Ammon's horn (tissue), 1 donor: Measurements from ENCODE around the gene DCAF11.

Experiments
- DNase-seq: peaks from one replicate; pipeline ENCODE4 v3.0.0-alpha.2; 2016; ENCODE audit warnings: low spot score

DCAF11 gene

DNA sequence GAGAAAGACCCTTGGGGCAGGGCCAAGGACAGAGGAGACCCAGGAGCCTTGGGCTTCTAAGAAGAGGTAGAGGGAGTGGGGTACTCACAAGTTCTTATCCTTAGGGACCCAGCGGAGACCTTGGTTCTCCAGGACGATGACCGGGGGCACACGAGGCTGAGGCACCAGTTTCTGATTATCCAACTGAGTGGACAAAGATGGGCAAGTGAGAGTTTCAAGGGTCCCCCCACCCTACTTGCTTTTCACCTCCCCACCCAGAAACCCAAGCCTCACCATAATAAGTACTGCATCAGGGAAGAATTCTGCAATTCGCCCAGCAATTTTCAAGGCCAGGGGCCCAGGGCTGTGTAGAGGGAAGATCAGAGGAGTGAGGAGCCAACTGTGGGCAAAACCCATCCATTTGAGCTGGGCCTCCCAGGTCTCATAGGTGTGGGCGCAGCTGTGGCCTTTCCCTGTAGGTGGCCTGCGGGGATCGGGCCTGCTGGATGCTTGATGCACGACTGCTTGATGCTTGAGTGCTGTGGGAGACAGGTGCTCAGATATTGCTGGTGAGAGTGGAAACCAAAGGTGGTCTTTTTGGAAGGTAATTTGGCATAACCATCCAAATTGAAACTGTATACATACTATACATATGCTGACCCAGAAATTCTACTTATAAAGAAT lies 24.8 kb downstream of the DCAF11 start:
- no peak for DNase-seq

DNA sequence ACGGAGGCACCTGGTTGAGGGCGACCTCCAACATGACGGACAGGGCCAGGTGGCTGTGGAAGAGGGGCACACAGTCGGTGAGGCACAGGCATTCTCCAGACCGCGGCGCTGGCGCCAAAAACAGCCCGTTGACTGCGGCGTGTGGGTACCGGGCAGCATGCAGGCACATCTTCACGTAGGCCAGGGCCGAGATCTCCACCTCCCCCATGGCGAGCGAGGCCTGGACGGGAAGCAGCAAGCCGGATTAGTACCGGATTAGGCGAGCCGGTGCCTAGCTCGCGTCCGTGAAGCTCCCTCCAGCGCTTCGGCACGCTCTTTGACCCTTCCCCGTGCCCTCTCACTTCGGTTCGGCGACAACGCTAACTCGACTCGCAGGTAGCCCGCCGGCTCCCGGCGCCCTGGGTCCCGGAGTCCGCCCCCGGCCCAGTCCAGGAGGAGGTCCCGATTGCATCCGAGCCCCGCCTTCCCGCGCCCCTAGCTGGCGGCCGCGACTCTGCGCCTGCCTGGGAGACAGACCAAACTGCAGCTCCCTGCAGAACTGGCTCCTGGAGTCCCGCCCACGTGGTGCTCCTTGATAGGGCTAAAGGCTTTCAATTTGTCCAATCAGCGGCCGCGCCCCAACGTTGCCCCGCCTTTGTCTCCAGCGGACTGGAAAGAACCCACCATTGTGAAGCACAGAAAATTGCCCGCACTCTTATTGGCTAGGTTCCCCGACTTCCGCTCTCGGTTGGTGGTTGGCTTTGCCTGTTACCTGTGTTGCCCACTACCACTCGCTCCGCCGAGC lies 26.7 kb downstream of the DCAF11 start, which contains the start of gene EMC9:
EMC9 (minus strand) TSS at position 495 of the 784 bp plus-strand sequence; CDS start at position 208, 287 bp downstream.
- peak; percentile 100 for DNase-seq

DNA sequence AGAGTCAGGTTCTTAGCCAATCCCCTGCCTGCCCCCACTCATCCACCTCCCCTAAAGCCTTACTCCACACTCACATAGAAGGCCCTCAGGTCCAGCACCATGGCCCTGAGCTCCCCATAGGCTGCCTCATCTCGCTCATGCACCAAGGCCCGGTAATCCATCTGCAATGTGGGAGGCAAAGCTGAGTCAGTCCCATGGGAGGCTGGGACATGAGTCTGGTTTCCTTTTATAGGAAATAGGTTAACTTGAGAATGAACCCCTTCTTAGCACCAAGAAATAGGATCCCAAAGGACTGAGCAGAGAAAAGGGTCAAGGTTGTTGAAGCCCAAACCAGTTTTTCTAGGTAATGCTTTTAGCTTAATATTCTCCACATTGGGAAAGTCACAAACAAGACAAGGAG lies 28.9 kb downstream of the DCAF11 start:
- no peak for DNase-seq

DNA sequence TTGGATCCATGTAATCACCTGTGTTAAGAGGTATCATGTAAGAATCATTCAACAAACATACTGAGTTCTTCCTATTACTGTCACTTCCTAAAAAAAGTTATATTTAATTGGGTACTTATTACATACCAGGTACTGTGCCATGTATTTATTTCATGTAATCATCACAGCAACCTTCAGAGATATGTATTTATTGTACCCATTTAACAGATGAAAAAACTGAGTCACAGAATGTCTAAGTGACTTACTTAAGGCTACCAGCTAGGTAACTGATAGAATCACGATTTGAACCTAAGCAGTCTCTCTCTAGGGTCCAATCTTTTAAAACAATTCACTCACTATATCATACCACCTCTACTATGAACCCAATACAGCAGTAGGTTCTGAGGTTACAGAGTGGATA lies 29.9 kb downstream of the DCAF11 start:
- DNase-seq: no peak

DNA sequence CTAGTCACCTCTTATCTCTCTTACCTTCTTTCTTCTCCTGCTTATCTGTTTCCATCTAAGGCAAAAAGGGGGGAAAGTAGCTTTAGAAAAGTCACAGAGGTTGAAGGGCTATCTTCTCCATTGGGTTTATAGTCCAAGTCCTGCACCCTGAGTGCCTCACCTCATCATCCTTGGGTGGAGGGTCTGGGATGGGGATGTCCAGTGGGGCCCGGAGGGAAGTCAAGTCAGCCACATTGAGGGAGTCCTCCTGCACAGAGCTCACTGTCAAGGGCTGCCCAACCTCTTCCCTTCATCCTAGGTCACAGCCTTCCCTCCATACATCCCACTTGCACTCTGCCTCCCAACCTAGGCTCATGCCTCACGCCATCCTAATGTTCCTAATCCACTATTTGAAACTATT lies 30.6 kb downstream of the DCAF11 start:
- DNase-seq: no peak

DNA sequence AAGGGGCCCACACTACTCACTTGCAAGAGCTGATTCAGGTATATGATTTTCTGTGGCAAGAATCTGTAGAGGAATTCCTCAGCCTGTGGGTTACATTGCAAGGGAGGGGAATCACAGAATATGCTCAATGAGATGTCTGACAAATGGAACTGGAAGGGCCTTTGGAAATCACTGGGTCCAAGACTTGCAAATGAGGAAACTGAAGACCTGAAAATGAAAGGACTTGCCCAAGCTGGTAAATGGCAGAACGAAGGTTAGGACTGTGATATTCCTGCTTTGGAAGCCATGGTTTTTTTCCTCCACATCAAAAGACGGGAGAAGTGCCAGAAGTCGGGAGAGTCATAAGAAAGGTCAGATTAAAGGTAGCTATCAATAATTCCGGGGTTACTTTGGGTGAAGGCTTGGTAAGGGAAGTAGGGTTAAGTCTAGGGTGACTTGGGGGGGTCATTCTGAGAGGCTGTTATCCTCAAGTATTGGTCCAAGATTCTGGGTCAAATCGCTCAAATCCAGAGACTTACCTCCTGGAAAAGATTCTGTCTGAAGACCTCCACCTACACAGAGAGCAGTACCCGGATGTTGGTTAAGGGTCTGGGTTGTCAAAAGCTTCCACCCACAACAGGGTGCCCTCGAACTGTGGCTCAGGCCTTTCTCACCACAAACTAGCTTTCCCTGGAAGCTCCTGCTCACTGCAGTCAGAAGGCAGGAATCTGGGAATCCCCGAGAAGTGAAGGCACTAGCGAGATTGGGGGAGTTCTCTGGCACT lies 31.3 kb downstream of the DCAF11 start:
- DNase-seq: no peak

DNA sequence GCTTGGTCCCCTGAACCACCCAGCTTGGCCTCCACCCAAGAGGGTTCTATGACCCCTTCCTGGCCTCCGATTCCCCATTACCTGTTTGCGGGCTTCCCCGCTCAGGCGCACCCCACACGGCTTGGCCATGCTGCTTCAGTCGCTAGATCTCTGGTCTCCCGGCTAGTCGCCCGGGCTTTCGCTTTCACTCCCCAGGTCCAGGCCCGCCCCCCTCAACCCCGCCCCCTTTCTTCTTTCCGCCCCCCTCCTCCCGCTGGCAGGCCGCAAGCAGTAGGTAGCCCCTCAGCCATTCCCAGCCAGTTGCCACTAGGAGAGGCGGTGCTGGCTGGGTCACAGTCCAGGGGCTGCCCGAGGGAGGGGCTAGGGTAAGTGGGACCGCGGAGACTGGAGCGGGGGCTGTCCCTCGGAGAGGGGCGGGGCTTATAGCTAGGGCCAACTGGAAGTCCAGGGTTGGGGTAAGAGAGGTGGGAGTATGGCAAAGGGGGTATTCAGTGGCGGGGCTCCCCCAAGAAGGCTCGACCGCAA lies 31.9 kb downstream of the DCAF11 start, which contains the start of gene PSME2:
PSME2 (minus strand) TSS at position 158 of the 525 bp plus-strand sequence; CDS start at position 129, 29 bp downstream.
- peak; percentile 94 for DNase-seq

DNA sequence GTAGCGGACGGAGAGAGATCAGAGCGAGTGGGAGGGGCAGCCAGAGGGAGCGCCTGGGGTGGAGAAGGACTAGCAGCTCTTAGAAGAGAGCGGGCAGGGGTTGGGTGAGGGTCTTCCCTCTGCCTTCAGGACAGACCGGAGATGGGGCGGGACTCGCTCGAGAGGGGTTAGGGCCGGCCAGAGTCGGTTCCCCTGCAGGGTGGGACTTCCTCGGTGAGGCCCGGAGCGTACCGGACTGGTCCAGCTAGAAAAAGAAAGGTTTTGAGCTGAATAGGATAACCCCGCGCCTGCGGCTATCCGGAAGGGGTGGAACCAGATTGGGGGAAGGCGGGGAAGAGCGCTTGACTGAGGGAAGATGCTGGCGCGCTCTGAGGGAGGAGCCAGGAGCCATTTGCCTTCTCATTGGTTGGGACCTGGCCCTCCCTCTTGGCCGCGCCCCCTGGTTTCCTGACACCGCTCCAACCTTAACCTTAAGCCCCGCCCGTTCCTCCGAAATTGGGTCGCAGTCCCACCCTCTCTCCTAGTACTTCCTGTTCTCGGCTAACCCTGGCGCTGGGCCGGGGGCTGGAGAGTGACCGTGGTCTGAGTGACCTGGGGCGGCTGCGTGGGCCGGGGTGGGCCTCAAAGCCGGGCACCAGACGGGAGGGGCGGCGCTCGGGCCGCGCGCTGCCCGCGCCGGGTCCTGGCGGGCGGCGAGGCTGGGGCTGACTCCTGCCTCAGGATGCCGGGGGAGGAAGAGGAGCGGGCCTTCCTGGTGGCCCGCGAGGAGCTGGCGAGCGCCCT lies 32.6 kb downstream of the DCAF11 start, which contains the start of gene RNF31:
RNF31 (plus strand) TSS at position 521 of the 783 bp plus-strand sequence; CDS start at position 722, 201 bp downstream.
- peak; percentile 100 for DNase-seq

DNA sequence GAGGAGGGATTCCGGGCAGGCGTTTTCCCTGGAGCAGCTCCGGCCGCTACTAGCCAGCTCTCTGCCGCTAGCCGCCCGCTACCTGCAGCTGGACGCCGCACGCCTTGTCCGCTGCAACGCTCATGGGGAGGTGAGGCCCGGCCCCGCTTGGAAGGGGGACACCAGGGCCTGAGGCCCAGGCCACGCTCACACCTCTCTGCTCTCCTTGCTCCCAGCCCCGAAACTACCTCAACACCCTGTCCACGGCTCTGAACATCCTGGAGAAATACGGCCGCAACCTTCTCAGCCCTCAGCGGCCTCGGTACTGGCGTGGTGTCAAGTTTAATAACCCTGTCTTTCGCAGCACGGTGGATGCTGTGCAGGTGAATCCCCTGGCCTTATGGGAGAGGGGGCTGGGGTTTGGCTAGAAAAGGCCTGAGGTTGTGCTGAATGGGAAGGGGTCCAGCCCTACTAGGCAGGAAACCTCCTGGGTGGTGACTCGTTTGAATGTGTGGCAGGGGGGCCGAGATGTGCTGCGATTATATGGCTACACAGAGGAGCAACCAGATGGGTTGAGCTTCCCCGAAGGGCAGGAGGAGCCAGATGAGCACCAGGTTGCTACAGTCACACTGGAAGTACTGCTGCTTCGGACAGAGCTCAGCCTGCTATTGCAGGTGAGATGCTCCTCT lies 33.3 kb downstream of the DCAF11 start:
- no peak for DNase-seq

DNA sequence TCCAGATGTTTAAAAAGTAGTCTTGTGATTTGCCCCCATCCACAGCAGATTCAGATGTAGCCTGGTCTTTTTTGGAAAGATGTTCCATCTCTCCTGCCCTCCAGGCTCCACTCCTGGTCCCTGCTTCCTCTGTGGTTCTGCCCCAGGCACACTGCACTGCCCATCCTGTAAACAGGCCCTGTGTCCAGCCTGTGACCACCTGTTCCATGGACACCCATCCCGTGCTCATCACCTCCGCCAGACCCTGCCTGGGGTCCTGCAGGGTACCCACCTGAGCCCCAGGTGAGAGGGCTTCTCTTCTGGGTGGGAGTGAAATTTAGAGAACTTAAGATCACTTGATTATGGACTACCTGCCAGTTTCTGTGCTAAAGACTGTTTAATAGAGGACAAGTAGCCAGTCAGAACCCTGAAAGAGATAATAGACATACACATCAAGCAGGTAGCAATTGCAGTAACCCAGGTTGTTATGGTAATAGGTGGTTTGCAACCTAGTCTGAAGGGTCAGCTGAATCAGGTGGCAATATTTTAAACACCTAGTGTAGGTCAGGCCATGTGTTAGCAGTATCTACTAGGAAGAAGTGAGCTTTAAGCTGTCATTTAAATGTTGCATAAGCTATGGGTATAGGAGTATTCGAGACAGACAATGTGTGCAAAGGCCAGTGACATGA lies 34.9 kb downstream of the DCAF11 start:
- no peak for DNase-seq

DNA sequence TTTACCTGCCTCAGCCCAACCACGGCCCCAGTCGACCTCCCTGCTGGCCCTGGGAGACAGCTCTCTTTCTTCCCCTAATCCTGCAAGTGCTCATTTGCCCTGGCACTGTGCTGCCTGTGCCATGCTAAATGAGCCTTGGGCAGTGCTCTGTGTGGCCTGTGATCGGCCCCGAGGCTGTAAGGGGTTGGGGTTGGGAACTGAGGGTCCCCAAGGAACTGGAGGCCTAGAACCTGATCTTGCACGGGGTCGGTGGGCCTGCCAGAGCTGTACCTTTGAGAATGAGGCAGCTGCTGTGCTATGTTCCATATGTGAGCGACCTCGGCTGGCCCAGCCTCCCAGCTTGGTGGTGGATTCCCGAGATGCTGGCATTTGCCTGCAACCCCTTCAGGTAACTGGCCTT lies 35.5 kb downstream of the DCAF11 start:
- no peak for DNase-seq

DNA sequence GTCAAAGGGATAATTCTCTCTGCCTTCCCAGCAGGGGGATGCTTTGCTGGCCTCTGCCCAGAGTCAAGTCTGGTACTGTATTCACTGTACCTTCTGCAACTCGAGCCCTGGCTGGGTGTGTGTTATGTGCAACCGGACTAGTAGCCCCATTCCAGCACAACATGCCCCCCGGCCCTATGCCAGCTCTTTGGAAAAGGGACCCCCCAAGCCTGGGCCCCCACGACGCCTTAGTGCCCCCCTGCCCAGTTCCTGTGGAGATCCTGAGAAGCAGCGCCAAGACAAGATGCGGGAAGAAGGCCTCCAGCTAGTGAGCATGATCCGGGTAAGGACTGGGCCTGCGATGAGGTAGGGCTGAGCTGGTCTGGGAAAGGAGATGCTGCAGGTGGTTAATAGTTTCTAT lies 36.0 kb downstream of the DCAF11 start:
- no peak for DNase-seq

DNA sequence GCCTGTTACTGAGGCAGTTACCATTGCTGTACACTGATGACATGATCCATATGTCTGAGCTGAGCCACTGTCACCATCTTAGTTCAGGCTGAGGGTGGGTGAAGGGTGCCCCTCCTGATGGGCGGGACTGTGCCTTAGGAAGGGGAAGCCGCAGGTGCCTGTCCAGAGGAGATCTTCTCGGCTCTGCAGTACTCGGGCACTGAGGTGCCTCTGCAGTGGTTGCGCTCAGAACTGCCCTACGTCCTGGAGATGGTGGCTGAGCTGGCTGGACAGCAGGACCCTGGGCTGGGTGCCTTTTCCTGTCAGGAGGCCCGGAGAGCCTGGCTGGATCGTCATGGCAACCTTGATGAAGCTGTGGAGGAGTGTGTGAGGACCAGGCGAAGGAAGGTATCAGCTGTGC lies 36.4 kb downstream of the DCAF11 start:
- no peak for DNase-seq

DNA sequence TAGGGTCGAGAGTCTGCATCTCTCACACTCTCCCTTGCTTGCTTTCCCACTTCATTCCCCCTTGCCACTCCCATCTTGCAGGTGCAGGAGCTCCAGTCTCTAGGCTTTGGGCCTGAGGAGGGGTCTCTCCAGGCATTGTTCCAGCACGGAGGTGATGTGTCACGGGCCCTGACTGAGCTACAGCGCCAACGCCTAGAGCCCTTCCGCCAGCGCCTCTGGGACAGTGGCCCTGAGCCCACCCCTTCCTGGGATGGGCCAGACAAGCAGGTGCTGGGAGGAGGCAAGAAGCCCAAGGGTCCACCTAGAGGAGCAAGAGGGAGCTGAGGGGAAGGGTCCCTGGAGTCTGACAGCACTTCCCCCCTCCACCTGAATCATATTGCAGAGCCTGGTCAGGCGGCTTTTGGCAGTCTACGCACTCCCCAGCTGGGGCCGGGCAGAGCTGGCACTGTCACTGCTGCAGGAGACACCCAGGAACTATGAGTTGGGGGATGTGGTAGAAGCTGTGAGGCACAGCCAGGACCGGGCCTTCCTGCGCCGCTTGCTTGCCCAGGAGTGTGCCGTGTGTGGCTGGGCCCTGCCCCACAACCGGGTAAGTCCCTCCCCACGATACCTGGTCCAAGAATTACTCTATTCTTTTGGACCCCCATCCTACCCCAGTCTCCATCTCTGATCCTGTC lies 37.0 kb downstream of the DCAF11 start:
- no peak for DNase-seq

DNA sequence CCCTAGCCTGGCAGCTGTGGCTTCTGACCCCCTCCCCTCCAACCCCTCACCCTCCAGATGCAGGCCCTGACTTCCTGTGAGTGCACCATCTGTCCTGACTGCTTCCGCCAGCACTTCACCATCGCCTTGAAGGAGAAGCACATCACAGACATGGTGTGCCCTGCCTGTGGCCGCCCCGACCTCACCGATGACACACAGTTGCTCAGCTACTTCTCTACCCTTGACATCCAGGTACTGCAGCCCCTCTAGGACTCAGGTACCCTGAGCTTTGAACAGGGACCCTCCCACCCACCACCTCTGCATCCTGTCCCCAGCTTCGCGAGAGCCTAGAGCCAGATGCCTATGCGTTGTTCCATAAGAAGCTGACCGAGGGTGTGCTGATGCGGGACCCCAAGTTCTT lies 40.5 kb downstream of the DCAF11 start:
- no peak for DNase-seq

DNA sequence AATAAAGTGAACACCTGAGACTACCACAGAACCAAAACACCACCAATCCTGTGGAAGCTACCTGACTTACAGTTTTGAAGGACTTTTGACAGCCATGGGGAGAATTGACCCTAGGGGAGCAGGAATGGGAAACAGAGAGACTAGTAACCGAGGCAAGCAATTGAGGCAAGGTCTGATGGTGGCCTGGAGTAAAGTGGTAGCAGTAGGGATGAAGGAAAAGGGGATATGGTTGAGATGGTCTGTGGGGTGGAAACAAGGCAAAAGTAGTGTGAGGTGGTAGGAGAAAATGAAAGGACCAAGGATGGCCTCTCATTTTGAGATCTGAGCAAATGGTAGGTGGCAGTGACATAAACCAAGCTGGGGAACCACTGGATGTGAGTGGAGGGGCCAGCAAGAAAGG lies 42.3 kb downstream of the DCAF11 start:
- DNase-seq: no peak

DNA sequence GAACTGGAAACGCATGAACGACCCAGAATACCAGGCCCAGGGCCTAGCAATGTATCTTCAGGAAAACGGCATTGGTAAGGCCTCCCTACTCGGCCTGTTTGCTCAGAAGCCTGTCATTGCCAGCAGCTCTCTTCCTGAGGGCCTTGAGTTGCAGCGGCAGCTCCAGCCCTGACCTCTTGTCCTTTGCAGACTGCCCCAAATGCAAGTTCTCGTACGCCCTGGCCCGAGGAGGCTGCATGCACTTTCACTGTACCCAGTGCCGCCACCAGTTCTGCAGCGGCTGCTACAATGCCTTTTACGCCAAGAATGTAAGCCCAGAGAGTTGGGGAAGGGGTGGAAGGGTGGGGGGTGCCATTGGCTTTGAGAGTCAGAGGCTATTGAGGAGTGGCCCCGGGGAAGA lies 42.8 kb downstream of the DCAF11 start:
- DNase-seq: no peak

DNA sequence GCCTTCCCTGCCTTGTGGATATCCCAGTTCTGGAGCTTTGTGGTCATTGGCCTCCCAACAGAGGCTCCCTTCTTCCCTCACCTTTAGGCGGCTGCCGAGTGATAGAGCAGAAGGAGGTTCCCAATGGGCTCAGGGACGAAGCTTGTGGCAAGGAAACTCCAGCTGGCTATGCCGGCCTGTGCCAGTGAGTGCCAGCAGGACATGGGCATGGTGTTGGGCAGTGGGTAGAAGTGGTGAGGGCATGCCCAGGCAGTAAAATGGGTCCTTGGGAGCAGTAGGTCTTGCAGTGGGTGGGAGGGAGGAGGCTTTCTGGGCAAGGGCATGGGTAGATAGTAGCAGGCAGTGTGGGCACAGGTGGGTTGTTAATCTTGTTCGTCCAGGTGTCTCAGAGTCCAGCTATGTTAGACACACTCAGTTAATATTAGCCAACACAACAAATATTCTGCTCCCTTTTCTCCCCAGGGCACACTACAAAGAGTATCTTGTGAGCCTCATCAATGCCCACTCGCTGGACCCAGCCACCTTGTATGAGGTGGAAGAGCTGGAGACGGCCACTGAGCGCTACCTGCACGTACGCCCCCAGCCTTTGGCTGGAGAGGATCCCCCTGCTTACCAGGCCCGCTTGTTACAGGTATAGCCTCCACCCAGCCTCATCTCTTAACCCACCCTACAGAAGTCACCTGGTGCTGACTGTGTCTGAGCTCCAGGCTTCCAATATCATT lies 45.4 kb downstream of the DCAF11 start:
- DNase-seq: no peak

DNA sequence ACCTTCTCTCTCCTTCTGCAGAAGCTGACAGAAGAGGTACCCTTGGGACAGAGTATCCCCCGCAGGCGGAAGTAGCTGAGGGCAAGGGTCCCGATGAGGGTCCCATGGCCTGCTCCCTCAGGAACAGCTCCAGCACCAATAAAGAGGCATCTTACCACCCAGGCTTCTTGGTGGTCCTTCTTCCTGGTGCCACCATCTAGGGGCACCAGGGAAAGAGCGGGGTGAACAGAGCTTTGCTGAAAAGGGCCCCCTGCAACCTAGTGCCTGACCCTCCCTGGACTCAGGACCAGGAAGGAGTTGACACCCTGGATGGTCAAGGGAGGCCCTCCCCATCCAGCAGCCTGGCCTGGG lies 45.9 kb downstream of the DCAF11 start:
- no peak for DNase-seq
